GM19023 (cell line): Measurements from ENCODE around the gene MT1E.
A peak's percentile ranks its signal among the peaks of the same experiment; 100 is the strongest.
"Not testable (repeated sequence)": the region's sequence is repeated elsewhere in the genome, so short reads cannot be mapped to it uniquely, and the experiment has no call there.

Experiments used
- ATAC-seq: cut with Tn5 transposase; IDR thresholded peaks from one replicate; pipeline ENCODE4 v1.9.1; 2021; ENCODE audit warnings: mild to moderate bottlenecking, moderate library complexity; ENCODE audit not compliant: unreplicated experiment

Gene MT1E

GRCh38 chr16:56625140-56625942, at the start of gene MT1E:
MT1E (plus strand) TSS chr16:56625781; CDS start chr16:56625852, 71 bp downstream.
- peak; percentile 54 for ATAC-seq

- peak; percentile 88 for ATAC-seq
Observed at GRCh38 chr16:56576585-56577299, 48.8 kb upstream of the MT1E start.

- no peak for ATAC-seq
Observed at GRCh38 chr16:56577300-56577625, 48.3 kb upstream of the MT1E start.

- ATAC-seq: no peak
Observed at GRCh38 chr16:56580391-56581048, 45.1 kb upstream of the MT1E start.

- ATAC-seq: not testable (repeated sequence)
Observed at GRCh38 chr16:56582911-56583310, 42.7 kb upstream of the MT1E start.

- no peak for ATAC-seq
Observed at GRCh38 chr16:56583351-56584168, 42.0 kb upstream of the MT1E start.

GRCh38 chr16:56584276-56584675, 41.3 kb upstream of the MT1E start:
- no peak for ATAC-seq

GRCh38 chr16:56588781-56589140, 36.8 kb upstream of the MT1E start:
- no peak for ATAC-seq

GRCh38 chr16:56589141-56590039, 36.2 kb upstream of the MT1E start, which contains the start of gene MT3:
MT3 (plus strand) TSS chr16:56589528; CDS start chr16:56589591, 63 bp downstream.
- no peak for ATAC-seq

GRCh38 chr16:56591377-56592060, 34.1 kb upstream of the MT1E start:
- no peak for ATAC-seq

- ATAC-seq: no peak
Observed at GRCh38 chr16:56593573-56594291, 31.8 kb upstream of the MT1E start.

GRCh38 chr16:56594292-56594619, 31.3 kb upstream of the MT1E start:
- ATAC-seq: no peak

GRCh38 chr16:56600398-56600999, 25.1 kb upstream of the MT1E start:
- ATAC-seq: no peak

GRCh38 chr16:56601325-56601724, 24.3 kb upstream of the MT1E start:
- no peak for ATAC-seq

GRCh38 chr16:56603589-56603988, 22.0 kb upstream of the MT1E start:
- ATAC-seq: no peak

- no peak for ATAC-seq
Observed at GRCh38 chr16:56604966-56605365, 20.6 kb upstream of the MT1E start.

GRCh38 chr16:56605475-56605874, 20.1 kb upstream of the MT1E start:
- ATAC-seq: no peak

- ATAC-seq: no peak
Observed at GRCh38 chr16:56606071-56606475, 19.5 kb upstream of the MT1E start.
